Iris pigment epithelial cell (primary cell): ENCODE measurements around the gene CCNY.

Experiments used
- DNase-seq: peaks from one replicate; pipeline ENCODE4 v3.0.0-alpha.2; 2011; ENCODE audit warnings: low read depth

CCNY gene

GRCh38 chr10:35562427-35562826, 226.1 kb downstream of the CCNY start:
- DNase-seq, result no peak

GRCh38 chr10:35563261-35563891, 227.1 kb downstream of the CCNY start:
- peak; percentile 73 for DNase-seq

GRCh38 chr10:35564341-35564968, 228.1 kb downstream of the CCNY start:
- peak; percentile 74 for DNase-seq

GRCh38 chr10:35565602-35566081, 229.3 kb downstream of the CCNY start:
- peak; percentile 27 for DNase-seq

- no peak for DNase-seq
These were observed 231.6 kb downstream of the CCNY start for GRCh38 chr10:35567951-35568350.

GRCh38 chr10:35568483-35569015, 232.2 kb downstream of the CCNY start:
- DNase-seq, result no peak

- no peak for DNase-seq
These were observed 232.9 kb downstream of the CCNY start for GRCh38 chr10:35569111-35569707.

- DNase-seq, result no peak
These were observed 233.5 kb downstream of the CCNY start for GRCh38 chr10:35569836-35570235.

- DNase-seq, result peak; percentile 43
These were observed 234.1 kb downstream of the CCNY start for GRCh38 chr10:35570397-35570796.

GRCh38 chr10:35572583-35572982, 236.3 kb downstream of the CCNY start:
- peak; percentile 39 for DNase-seq

- no peak for DNase-seq
These were observed 237.5 kb downstream of the CCNY start for GRCh38 chr10:35573796-35574195.

- peak; percentile 86 for DNase-seq
These were observed 238.6 kb downstream of the CCNY start for GRCh38 chr10:35574924-35575352.

- no peak for DNase-seq
These were observed 239.3 kb downstream of the CCNY start for GRCh38 chr10:35575640-35576039.

- DNase-seq, result no peak
These were observed 240.4 kb downstream of the CCNY start for GRCh38 chr10:35576730-35577129.

- DNase-seq, result peak; percentile 39
These were observed 241.8 kb downstream of the CCNY start for GRCh38 chr10:35577926-35578617.

GRCh38 chr10:35578618-35578956, 242.3 kb downstream of the CCNY start:
- no peak for DNase-seq

GRCh38 chr10:35579116-35579515, 242.8 kb downstream of the CCNY start:
- DNase-seq, result no peak

GRCh38 chr10:35579726-35580422, 243.6 kb downstream of the CCNY start:
- DNase-seq, result no peak

GRCh38 chr10:35580423-35580770, 244.1 kb downstream of the CCNY start:
- DNase-seq, result no peak

GRCh38 chr10:35581655-35582054, 245.3 kb downstream of the CCNY start:
- no peak for DNase-seq

GRCh38 chr10:35584946-35585345, 248.6 kb downstream of the CCNY start:
- no peak for DNase-seq

GRCh38 chr10:35585356-35585755, 249.0 kb downstream of the CCNY start:
- DNase-seq, result no peak
